ENCODE data around the gene C10orf90.

Gene C10orf90

DNA sequence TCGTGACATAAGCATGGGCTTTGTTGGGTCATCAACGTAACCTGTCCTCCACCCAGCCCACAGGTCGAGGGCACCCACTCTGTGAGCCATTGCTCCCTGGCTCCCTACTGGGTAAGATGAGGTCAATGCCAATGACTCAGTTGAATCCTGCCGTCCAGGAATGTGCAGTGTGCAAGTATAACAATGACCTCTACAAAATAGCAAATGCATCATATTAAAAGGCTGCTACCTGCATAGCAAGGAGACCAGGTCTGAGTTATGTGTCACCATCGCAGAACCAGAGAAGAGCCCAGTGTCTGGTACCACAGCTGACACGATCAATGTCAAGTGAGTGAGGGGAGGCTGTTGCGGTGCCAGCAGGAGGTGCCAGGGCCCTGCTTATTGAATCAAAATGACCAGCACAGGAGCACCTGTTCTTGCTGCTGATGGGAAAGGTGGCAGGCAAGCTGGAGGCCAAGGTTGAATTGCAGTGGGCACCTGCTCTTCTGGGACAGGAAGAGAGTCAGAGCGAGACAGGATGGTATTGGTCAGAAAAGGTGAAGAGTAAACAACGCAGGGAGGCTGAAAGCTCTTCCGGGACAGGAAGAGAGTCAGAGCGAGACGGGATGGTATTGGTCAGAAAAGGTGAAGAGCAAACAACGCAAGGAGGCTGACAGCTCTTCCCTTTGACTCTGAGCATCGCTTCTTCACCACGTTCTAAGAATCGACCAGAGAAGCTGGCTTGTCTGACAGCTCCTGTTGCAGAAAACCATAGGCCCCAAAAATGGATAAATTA is 173.5 kb downstream of the C10orf90 start:
- no peak overlapping the region for H2AFZ ChIP-seq (ENCODE audit: low read length)
- H3K4me1 ChIP-seq (ENCODE audit: insufficient read depth, low read length, severe bottlenecking): no peaks in the 10 kb centered on the region
- H3K27ac ChIP-seq (ENCODE audit: low read depth, low read length, poor library complexity, severe bottlenecking): no peak overlapping the region
- H4K20me1 ChIP-seq (ENCODE audit: insufficient read depth, low read length): no peaks in the 10 kb centered on the region
- no peaks in the 10 kb centered on the region for H3K36me3 ChIP-seq (ENCODE audit: insufficient read depth, low read length)
- no peak overlapping the region for H3K4me2 ChIP-seq (ENCODE audit: low read length)
- H3K9me3 ChIP-seq (ENCODE audit: low read length): no peaks in the 10 kb centered on the region
- no peaks in the 10 kb centered on the region for H3K9me2 ChIP-seq (ENCODE audit: low read depth, low read length)
- H3K27me3 ChIP-seq (ENCODE audit: insufficient read depth, low read length): no peaks in the 10 kb centered on the region
- H3K79me2 ChIP-seq (ENCODE audit: insufficient read depth, low read length): no peaks in the 10 kb centered on the region
- H3K9ac ChIP-seq (ENCODE audit: low read length): no peak overlapping the region
- no peaks in the 10 kb centered on the region for H3F3A ChIP-seq (ENCODE audit: insufficient read depth, low read length)
- no peak for TF ChIP-seq EZH2 (IDR thresholded peaks at IDR 0.05; ENCODE audit: borderline replicate concordance, low read length)
- TF ChIP-seq, protein P1, sequence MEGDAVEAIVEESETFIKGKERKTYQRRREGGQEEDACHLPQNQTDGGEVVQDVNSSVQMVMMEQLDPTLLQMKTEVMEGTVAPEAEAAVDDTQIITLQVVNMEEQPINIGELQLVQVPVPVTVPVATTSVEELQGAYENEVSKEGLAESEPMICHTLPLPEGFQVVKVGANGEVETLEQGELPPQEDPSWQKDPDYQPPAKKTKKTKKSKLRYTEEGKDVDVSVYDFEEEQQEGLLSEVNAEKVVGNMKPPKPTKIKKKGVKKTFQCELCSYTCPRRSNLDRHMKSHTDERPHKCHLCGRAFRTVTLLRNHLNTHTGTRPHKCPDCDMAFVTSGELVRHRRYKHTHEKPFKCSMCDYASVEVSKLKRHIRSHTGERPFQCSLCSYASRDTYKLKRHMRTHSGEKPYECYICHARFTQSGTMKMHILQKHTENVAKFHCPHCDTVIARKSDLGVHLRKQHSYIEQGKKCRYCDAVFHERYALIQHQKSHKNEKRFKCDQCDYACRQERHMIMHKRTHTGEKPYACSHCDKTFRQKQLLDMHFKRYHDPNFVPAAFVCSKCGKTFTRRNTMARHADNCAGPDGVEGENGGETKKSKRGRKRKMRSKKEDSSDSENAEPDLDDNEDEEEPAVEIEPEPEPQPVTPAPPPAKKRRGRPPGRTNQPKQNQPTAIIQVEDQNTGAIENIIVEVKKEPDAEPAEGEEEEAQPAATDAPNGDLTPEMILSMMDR (IDR thresholded peaks at IDR 0.05; ENCODE audit: low read length): no peak
- H3K4me3 ChIP-seq (ENCODE audit: low read depth, low read length, poor library complexity, severe bottlenecking): no peak overlapping the region

GRCh38 chr10:126491476-126491875 is 179.0 kb downstream of the C10orf90 start:
- H3K36me3 ChIP-seq (ENCODE audit: insufficient read depth, low read length): no peaks in the 10 kb centered on the region
- TF ChIP-seq, protein P1 (IDR thresholded peaks at IDR 0.05; ENCODE audit: low read length): no peak
- no peak for TF ChIP-seq EZH2 (IDR thresholded peaks at IDR 0.05; ENCODE audit: borderline replicate concordance, low read length)
- H3K4me3 ChIP-seq (ENCODE audit: low read depth, low read length, poor library complexity, severe bottlenecking): no peak overlapping the region
- no peaks in the 10 kb centered on the region for H4K20me1 ChIP-seq (ENCODE audit: insufficient read depth, low read length)
- no peaks in the 10 kb centered on the region for H3K9me2 ChIP-seq (ENCODE audit: low read depth, low read length)
- no peak overlapping the region for H3K9ac ChIP-seq (ENCODE audit: low read length)
- H3K4me2 ChIP-seq (ENCODE audit: low read length): no peak overlapping the region
- H3F3A ChIP-seq (ENCODE audit: insufficient read depth, low read length): no peaks in the 10 kb centered on the region
- no peak overlapping the region for H2AFZ ChIP-seq (ENCODE audit: low read length)
- no peaks in the 10 kb centered on the region for H3K4me1 ChIP-seq (ENCODE audit: insufficient read depth, low read length, severe bottlenecking)
- no peak overlapping the region for H3K27ac ChIP-seq (ENCODE audit: low read depth, low read length, poor library complexity, severe bottlenecking)
- H3K9me3 ChIP-seq (ENCODE audit: low read length): no peaks in the 10 kb centered on the region
- no peaks in the 10 kb centered on the region for H3K27me3 ChIP-seq (ENCODE audit: insufficient read depth, low read length)
- no peaks in the 10 kb centered on the region for H3K79me2 ChIP-seq (ENCODE audit: insufficient read depth, low read length)

DNA sequence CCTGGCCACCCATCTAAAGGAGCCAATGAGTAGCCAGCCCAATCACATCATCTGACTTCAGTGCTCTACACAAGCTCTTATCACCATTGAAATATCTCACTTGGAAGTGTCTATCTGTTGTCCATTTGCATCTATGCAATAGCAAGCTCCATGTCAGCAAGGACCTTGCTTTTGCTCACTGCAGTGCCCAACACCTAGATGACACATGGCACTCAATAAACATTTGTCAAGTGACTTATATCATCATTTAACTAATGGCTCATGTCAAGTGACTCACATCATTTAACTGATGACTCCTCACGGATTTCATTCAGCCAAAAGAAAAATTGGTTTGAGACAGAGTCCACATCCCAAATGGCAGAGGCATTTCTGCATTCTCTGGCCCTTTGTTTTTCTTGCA is 189.3 kb downstream of the C10orf90 start:
- H3K4me1 ChIP-seq (ENCODE audit: insufficient read depth, low read length, severe bottlenecking): no peaks in the 10 kb centered on the region
- TF ChIP-seq EZH2 (IDR thresholded peaks at IDR 0.05; ENCODE audit: borderline replicate concordance, low read length): no peak
- TF ChIP-seq, protein P1 (IDR thresholded peaks at IDR 0.05; ENCODE audit: low read length): no peak
- no peaks in the 10 kb centered on the region for H3F3A ChIP-seq (ENCODE audit: insufficient read depth, low read length)

More for the DNA sequence above, 189.3 kb downstream of the C10orf90 start:
- Histone ChIP-seq H3K9me3 (ENCODE audit: low read length) (no peaks in the 10 kb centered on the region), H3K27me3 (ENCODE audit: insufficient read depth, low read length) (no peaks in the 10 kb centered on the region), H3K4me3 (ENCODE audit: low read depth, low read length, poor library complexity, severe bottlenecking) (no peak overlapping the region), H3K36me3 (ENCODE audit: insufficient read depth, low read length) (no peaks in the 10 kb centered on the region), H3K27ac (ENCODE audit: low read depth, low read length, poor library complexity, severe bottlenecking) (no peak overlapping the region), H3K9ac (ENCODE audit: low read length) (no peak overlapping the region), H3K9me2 (ENCODE audit: low read depth, low read length) (no peaks in the 10 kb centered on the region), H3K79me2 (ENCODE audit: insufficient read depth, low read length) (no peaks in the 10 kb centered on the region), H2AFZ (ENCODE audit: low read length) (no peak overlapping the region), H4K20me1 (ENCODE audit: insufficient read depth, low read length) (no peaks in the 10 kb centered on the region), H3K4me2 (ENCODE audit: low read length) (no peak overlapping the region)
